M059J (cell line): Measurements from ENCODE around the gene CLCNKA. TPM values are rescaled to one million over a fixed set of nuclear protein-coding genes. Genes with fewer than 3 reads are reported as not detected.
"Not testable (repeated sequence)": the region's sequence is repeated elsewhere in the genome, so short reads cannot be mapped to it uniquely, and the experiment has no call there.

ENCODE experiments used
- DNase-seq: peaks from one replicate; pipeline ENCODE4 v3.0.0-alpha.2; 2012; ENCODE audit warnings: low read depth
- total RNA-seq: library from RNA; depleted of rRNA; stranded (reverse); fragments of >200 nt; shearing (Covaris generic); gene quantifications from 2 replicates; pipeline ENCODE4 v1.2.3, GENCODE V29; 2014

Gene CLCNKA
- total RNA-seq, 1 experiment from 2014 or later, result 0.42 TPM

GRCh38 chr1:15997637-15998280 is 24.1 kb upstream of the CLCNKA start:
- DNase-seq, result no peak

- no peak for DNase-seq
These were observed 22.9 kb upstream of the CLCNKA start for GRCh38 chr1:15998929-15999328.

GRCh38 chr1:16001274-16001673 is 20.6 kb upstream of the CLCNKA start:
- not testable (repeated sequence) for DNase-seq

DNA sequence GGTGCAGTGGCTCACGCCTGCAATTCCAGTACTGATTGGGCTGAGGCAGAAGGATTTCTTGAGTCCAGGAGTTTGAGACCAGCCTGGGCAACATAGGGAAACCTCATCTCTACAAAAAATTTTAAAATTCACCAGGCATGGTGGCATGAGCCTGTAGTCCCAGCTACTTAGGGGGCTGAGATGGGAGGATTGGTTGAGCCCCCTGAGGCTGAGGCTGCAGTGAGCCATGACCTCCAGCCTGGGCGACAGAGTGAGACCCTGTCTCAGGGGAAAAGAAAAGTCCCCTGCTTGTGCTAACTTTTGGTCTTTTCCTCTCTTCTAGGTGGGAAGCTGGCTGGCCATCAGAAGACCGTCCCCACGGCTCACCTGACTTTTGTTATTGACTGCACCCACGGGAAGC is 16.2 kb upstream of the CLCNKA start:
- no peak for DNase-seq

DNA sequence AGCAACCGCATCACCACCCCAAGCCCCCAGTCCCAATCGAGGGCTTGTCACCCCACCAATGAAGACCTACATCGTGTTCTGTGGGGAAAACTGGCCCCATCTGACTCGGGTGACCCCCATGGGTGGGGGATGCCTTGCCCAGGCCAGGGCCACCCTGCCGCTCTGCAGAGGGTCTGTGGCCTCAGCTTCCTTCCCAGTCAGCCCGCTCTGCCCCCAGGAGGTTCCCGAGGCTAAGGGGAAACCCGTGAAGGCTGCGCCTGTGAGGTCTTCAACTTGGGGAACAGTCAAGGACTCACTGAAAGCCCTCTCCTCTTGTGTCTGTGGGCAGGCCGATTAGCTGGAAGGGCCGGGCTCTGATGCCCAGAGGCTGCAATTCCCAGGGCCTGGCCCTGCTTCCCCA is 15.8 kb upstream of the CLCNKA start:
- no peak for DNase-seq

DNA sequence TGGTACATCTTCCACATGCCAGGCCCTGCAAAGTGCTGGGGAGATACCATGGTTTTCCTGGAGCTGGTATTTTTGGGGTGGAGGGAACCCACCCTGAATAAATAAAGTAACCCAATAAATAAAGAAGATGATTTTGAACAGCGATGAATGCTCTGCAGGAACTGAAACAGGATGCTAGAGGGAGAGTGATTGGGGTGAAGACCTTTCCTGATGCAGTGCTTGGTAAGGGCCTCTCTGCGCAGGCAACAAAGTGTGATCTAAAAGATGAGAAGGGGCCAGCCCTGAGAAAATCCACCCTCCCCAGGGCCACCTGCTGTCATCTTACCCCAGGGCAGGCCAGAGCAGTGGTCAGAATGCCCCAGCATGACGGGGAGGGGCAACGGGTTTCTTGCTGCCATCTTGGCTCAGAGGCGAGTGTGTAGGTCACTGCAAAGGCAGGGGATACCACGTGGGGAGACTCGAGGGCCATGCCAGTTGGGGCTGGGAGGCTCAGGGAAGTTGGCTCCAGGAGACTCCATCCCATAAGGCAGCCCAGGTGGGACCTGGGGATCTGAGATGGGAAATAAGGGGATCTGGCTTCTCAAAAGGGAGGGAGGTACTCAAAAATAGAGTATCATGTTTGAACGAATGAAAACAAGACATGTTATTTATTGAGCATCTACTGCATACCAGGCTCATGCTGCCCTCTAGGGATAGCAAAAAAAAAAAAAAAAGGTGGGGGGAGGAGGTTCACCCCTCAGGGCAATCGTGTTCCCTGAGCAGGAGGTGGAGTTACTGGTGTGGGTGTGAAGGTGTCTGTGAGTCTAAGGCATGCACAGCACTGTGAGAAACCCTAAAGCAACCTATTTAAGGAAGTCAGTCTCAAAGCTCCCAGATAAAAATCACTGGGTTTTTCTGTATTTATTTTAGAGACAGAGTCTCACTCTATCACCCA is 15.0 kb upstream of the CLCNKA start:
- peak; percentile 76 for DNase-seq

DNA sequence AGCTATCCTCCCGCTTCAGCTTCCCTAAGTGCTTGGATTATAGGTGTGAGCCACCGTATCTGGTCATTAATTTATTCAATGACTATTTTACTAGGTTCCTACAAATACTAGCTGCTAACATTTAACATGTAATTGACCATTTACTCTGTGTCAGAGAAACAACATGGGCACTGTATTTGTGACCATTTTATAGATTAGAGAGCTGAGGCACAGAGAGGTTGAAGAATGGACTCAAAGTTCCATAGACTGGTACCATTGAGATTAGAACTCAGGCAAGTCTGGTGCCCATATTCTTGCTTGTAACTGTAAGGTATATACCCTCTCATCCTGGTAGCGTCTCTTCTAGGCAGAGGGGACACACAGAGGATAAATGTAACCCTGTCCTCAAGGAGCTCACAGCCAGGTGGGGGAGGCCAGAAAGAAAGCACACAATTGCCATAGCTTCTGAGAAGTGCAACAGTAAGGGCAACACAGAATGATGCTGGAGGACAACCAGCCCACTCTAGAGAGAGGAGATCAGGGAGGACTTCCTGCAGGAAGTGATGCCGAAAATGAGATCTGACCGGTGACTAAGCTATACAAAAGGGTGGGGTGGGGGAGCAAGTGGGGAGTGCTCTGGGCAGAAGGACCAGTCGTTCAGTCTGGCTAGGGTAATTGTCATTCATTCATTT is 14.0 kb upstream of the CLCNKA start:
- DNase-seq, result no peak

DNA sequence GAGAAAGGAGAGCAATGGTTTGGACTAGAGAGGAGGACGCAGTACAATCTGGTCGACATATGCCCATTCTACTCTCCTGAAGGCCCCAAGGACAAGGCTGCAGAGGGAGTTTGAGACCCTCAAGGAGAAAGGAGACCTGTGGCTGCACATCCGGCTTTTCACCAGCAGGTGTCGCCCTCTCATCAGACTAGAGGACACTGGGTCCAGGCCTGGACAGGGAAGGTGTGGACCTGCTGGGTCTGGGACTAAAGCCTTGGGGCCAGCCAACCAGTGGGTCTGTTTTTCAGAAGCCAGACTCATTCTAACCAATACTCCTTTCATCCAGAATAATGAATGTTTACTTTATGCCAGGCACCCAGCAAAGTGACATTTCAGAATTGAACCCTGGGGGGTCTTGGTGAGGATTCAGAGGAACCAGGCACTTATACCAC is 12.8 kb upstream of the CLCNKA start:
- DNase-seq, result peak; percentile 77

DNA sequence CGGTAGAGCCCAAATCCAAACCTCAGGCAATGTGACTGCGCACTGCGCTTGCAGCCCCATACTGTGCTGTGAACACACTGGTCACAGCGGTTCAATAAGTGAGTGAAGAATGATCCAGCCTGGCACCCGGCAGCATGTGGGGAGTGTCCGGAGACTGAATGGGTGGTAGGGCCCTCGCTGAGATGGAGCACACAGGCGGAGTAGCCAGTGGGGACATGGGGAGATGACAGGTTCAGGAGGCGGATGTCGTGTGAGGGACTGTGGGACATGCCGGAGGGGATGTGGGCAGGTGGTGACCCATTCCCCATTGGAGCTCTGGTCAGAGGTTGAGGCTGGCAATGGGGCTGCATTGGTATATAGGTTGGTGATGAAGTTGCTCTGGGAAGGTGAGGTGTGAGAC is 12.2 kb upstream of the CLCNKA start:
- DNase-seq, result no peak

- no peak for DNase-seq
These were observed 11.0 kb upstream of the CLCNKA start for GRCh38 chr1:16010837-16011236.

DNA sequence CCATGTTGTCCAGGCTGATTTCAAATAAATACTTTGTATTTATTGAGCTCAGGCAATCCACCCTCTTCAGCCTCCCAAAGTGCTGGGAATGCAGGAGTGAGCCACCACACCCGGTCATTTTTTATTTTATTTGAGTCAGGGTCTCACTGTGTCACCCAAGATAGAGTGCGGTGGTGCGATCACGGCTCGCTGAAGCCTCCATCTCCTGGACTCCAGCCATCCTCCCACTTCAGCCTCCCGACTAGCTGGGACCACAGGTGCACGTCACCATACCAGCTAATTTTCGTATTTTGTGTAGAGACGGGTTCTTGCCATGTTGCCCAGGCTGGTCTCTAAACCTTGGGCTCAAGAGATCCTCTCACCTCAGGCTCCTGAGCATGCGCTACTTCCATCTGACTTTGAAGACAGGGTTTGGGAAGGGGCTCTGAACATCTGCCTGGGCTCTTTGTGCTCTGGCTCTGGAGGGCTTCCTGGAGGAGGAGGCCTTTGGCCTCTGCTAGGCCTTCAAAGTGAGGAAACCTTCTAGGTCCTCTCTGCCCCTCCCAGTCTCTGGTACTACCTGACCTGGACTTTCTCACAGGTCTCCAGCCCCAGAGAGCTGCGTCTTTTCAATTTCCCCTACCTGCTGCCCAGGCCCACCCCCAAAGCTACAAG is 9.8 kb upstream of the CLCNKA start:
- no peak for DNase-seq

DNA sequence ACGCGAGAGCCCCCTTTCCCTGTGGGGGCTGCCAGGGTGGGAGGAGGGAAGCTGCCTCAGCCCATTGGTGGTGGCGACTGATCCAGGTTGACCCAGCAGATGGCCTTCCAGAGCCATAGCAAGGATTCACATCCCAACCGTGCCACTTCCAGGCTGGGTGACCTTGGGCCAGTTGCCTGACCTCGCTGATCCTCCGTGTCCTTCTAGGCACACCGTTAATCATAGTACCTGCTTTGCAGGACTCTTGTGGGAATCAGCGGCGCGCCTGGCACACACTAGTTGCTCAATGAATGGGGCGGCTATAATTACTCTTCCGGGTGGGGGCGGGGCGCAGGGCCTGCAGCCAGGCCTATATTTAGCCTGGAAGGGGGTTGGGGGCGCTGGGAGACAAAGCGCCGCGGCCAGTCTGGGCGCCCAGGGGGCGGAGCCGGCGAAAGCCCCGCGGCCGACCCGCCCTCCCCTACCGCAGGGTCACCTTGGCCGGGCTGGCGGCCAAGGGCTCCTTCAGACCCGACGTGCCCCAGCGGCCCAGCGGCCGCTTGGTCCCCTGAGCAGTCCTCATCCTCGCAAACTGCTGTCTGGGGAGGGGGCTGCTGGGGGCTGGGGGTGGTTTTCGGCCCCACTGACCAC is 9.1 kb upstream of the CLCNKA start:
- peak; percentile 93 for DNase-seq

GRCh38 chr1:16013220-16013907 is 8.5 kb upstream of the CLCNKA start:
- peak; percentile 87 for DNase-seq

DNA sequence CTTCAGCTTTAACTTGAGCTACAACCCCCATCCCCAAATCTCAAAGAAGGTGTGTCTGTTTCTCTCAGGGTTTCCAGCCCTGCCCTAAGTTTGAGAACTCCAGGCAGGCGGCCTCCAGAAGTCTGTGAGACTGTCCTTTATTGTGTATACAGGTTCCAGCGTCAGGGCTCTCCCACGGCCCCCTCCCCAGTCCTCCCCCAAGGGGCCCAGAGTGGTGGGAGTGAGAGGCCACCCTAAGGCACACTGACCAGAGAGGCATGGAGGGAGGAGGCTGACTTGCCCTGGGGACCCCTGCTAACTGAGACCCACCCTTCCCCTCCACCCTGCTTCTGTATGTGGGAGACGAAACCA is 8.0 kb upstream of the CLCNKA start:
- no peak for DNase-seq

DNA sequence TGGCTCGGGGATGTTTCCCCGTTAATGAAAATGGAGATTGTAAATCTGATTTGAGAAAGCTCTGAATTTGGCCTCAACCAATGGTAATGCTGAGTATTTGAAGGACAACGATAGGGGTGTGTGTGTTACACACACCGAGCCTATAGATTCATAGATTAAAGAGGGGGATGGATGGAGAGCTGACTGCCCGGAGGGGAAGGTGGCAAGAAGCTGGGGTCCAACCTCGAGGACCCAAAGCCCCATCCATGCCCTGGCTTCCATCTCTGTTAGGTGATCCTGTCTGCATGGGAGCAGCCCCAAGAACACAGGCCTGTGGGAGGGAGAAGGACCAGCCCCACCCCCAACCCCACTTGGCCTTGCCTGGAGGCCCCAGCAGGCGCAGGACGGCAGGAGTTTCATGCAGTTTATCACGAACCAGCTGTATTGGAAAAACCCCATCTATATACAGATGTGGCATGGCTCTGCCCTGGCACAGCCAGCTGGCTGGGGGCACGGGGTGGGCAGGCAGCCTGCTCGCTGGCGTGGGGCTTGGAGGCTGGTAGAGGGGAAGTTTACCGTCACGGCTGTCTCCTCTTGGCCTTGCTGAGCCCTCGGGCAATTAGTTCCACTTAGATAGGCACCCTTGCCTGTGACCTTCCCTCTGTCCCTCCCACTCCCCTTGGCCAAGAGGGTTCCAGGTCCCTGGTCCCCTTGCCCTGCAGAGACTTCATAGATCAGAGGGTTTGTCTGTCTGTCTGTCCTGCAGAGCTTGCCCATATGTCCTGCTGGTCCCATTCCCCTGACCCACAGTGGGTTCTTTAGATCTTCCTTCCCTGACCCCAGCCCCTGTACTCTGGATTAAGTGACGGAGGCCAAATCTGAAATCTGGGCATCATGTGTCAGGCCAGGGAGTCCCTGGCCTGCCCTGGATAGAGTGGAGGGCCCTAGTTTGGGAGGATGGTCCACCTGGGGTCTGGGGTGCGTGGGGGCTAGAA is 7.0 kb upstream of the CLCNKA start:
- peak; percentile 42 for DNase-seq

DNA sequence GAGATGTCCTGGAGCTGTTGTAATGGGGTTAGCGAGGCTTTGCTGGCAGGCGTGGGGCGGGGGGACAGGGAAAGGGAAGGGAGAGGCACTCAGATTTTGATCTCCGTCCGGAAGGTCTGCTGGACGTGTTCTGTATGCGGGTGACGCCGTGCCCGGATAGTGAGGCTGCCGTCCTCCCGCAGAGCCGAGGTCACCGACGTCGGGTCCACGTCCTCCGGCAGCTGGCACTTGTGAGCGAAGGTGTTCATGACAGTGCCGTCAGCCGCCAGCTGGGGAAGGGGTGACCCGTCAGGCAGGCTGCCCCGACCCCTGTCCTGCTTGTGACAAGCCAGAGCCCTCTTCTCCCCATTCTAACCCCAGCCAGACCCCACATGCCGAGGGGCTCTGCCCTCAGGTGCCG is 6.3 kb upstream of the CLCNKA start:
- DNase-seq, result no peak

GRCh38 chr1:16015960-16016901 is 5.6 kb upstream of the CLCNKA start:
- DNase-seq, result peak; percentile 74

- no peak for DNase-seq
These were observed 4.8 kb upstream of the CLCNKA start for GRCh38 chr1:16017076-16017460.
